GM19035 (cell line): ENCODE results near the gene PARN.

Source experiments
- ATAC-seq: cut with Tn5 transposase; IDR thresholded peaks from one replicate; pipeline ENCODE4 v1.9.1; 2021; ENCODE audit not compliant: unreplicated experiment

PARN gene

DNA sequence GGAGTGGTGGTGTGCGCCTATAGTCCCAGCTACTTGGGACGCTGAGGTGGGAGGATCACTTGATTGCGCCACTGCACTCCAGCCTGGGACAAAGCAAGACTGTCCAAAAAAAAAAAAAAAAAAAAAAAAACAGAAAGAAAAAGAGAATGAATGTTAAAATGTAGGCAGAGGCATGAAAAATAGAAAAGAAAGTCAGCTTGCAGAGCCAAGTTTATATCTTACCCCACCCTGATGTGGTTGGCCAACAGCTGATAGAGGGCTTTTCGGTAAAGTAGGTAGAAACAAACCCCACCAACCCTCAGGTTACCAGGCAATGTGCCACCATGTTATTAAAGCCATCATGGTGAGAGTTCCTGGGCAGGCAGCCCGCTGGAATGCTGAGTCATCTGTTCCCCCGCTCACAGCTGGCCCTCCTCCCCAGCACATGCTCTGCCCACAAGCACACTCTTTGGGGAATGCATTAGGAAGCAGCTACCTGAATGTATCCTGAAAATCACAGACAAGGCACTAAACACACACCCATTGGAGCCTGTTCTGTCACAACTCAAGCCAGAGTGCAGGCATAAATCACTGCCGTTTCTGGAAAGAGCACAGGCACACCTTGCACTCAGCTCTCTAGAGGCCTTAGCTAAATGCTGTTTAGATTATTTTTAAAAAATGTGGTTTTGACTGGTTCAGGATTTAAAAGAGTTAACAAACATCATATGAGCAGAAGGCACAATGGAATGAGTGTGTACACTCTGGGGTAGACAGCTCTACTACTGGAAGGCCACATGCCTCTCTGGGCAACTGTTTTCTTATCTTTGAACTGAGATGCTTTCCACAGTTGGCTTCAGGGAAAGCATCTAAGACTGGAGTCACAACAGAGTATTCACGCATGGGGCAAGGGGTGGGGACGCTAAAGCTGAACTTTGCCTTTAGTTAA lies 128.5 kb downstream of the PARN start:
- ATAC-seq = no peak

DNA sequence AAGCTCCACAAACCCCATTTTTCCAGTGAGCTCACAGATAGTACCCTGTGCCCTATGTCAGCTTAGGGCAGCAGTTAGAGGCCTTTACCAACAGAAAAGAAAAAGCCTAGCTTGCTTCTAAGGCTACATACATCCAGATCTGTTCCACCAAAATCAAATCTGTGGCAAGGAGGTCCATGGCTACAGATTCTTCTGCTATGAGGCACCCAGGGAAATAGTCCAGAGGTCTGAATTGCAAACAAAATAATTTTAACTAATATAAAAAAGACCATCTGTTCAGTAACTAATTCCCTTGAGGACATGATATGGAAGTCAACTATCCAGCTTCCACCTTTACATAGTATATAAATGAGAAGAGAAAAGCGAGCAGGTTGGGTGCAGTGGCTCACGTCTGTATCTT lies 129.3 kb downstream of the PARN start:
- no peak for ATAC-seq

DNA sequence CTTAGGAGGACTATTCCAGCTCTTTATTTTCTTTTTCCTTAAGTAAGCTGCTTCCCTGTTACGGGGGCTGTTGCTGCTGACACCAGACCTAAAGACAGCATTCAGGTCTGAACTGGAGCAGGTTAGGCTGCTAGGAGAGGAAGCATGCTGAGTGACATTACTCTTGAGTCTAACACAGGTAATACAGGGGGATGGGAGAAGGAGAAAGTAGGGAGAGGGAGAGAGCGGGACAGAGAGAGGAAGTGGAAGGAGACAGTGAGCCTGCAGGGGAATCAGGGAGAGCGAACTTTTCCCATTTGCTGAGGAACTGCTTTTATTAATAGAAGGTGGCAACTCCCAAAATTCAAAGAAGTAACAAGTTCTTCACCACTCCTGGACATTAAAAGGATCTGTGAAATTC lies 130.9 kb downstream of the PARN start:
- no peak for ATAC-seq

DNA sequence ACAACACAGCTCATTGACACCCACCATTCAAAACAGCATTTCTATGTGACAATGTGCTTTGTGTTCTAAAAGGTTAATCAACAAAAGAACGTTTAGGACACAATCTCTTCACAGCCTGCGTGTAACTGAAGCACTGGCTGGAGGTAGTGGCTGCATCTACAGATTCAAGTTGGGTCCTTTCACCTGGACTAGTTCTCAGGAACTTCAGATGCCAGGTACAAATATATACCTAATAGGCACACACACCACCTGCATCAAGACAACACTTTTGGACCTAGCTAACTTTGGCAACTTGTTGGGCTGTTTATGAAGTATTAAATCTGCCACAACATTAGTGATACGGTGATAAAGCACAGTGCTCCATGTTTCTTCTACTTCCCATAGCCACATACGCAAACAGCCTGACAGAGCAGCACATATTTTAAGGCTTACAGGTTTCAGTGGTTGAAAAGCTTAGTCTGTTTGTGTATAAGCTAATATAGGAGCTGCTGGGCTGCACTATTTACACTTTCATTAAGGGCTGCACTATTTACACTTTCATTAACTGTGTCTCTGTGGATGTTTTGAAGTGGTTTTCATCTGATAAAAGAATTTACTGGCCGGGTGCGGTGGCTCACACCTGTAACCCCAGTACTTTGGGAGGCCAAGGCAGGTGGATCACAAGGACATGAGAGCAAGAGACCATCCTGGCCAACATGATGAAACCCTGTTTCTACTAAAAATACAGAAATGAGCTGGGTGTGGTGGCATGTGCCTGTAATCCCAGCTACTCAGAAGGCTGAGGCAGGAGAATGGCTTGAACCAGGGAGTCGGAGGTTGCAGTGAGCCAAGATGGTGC lies 132.6 kb downstream of the PARN start:
- no peak for ATAC-seq

DNA sequence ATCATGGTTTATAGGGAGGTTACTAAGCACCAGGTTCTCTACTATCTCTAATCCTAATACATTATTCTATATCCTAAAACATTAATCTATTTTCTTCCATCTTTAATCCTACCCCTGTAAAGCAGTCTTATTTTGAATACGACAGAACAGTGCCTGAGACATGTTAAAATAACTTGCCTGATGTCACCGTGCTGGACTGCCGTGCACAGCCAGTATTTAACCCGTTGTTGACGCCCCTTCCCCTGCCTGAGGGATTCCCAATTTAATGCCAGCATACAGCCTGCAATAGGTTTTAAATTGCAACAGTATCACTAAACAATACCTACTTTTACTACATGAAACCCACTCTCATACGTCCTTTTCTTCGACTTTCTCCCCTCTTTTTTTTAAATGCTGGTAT lies 133.3 kb downstream of the PARN start:
- ATAC-seq = no peak

DNA sequence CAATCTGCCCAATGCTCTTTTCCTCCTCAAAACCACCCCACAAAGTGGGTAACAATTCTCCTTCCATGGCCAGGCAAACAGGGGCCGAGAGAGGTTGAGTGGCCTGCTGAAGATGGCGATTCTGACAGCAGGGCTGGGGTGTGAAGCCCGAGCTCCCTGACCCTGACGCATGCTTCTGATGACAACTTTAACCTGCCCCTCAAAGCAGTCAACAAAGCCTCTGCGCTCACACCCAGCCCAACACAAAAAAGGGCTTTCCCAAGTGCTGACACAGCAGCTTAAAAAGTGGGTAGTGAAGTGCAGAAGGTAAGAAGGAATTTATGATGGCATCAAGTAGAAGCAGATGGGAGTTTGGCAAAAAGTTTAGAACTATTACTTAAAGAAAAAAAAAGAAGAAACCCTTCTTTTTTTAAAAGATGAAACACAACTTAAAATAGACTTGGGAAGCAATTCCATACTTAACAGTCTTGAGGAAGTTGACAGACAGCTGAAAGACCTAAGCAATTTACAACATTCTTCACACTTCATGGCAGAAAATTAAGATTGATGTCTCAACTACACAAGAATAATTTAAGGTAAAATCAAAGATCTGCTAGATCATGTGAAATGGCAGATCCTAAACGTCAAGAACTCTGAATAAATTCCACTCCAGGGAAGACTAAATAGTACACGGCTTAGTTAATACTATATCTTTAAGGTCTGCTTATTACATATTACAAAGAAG lies 133.9 kb downstream of the PARN start:
- no peak for ATAC-seq

DNA sequence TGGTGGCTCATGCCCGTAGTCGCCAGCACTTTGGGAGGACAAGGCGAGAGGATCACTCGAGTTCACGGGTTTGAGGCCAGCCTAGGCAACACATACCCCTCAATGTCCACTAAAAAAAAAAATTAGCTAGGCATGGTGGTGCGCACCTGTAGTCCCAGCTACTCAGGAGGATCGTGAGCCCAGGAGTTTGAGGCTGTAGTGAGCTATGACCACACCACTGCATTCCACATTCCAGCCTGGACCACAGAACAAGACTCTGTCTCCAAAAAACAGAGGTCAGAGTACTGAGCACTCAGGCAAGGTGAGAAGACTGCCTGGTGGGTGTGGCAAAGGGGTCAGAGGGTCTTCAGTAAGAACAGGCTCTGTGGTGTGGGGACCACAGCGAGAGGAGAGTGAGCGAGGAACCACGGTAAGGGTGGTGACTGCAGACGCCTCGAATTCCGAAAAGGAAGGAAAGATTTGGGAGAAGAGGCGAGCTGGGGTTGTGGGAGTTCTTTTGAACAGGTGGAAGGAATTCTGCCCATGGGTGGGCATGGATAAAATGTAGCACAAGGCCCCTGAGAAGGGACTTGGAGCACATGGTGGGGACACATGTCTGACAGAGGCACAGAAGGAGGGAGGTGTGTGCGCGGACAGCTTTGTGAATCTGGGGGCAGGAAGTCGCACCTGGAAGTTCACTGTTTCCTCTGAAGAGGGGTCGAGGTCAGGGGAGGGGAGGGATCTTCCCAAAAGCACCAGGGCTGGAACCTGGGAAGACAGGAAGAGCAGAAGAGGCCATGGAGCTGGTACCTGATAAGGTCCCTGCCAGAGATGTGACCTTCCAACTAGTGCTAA lies 134.6 kb downstream of the PARN start:
- ATAC-seq = no peak

DNA sequence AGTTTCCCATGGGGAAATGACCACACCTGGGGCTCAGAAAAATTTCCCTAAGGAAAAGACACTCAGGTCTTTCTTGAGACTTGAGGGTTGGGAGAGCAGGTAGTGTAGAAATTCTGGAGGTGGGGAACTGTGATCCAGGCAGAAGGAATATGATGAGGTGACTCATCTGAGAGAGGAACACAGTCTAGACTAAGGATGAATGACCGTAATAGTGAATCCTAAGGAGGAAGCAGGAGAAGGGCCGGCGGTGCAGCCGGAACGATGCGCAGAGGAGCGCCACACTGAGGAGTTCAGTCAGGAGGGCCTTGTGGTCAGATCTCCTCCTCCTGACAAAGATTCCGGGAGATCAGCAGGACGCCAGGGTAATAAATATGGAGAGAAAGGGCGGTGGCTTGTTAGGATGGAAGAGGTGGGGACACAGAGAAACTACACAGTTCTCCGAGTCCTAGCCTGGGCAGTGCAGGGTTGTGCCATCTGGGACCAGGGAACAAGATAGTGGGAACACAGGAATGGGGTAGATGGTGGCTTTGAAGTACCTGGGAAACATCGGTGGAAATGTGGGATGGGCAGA lies 135.6 kb downstream of the PARN start:
- ATAC-seq = no peak

DNA sequence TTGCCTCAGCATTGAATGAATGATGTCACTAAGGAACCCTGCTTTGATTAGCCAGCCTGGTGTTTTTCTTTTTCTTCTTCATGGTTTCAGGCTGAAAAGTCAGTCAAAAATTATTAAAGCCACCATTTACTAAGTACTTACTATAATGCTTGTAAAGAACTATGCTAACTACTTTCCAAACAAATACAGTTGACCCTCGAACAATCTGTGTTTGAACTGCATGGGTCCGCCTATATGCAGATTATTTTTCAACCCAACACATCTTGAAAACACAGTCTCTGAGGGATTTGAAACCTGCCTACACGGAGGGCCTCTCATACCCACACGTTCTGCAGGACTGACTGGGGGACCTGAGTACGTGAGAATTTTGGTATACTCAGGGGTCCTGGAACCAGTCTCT lies 136.3 kb downstream of the PARN start:
- no peak for ATAC-seq

DNA sequence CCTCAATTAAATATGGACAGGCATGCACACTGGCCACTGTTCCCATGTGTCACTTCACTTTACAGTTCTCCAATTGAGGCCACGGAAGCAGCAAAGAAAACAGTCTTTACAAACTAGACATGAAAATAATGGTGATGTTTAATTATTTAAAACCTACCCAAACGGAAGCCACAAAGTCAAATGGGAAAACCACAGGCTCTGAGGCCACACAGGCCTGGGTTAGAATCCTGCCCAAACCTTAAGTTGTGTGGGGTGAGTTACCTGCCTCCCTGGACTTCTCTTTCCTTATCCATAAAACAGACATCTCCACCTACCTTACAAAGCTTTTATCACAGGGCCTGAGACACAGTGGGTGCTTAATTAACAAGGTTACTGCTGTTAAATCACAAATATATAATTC lies 137.4 kb downstream of the PARN start:
- ATAC-seq = no peak

DNA sequence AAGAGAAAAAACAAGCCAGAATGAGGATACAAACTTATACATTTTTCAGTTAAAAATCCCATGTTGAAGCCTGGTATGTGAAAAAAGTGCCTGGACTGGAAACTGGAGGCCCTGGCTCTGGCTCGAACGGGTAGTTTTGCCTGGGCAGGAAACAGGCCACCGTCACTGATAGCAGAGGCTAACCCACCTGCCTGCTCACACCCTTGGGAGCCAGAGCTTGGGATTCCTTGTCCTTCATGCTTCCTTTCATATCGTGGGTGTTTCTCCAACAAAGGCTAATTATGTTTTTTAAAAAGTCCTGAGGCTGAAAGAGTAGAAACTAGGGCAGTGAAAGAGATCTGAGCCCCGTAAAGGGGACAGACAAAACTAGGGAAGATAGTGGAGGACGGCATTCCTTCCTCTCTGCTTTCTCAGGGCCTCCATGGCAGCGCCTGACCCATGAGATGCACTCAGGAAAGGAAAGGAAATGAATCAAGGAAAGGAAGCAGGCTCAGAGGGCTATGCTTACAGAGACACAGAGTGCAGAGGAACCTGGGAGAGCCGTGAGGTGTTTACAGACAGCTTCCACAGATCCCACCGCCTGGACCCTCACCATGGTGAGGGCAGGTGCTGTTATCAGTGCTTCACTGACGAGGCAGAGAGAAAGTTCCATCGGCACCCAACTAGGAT lies 138.1 kb downstream of the PARN start:
- ATAC-seq = no peak

DNA sequence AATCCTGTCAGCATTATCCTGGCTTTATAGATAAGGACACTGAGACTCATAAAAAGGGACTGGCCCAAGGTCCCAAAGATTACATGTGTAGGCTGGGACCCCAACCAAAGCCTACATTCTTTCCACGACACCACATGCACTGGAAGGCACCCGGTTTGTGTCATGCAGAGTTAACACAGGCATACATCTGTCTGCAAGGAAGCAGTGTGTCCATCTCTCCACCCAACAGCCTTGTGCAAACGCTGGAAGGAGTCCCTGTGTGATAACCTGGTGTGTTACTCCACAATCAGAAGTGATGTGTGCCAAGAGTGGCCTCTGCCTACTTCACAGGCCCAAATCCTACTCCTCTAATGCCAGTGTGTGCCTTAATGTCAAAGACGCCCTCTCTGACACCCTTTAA lies 139.8 kb downstream of the PARN start:
- no peak for ATAC-seq

DNA sequence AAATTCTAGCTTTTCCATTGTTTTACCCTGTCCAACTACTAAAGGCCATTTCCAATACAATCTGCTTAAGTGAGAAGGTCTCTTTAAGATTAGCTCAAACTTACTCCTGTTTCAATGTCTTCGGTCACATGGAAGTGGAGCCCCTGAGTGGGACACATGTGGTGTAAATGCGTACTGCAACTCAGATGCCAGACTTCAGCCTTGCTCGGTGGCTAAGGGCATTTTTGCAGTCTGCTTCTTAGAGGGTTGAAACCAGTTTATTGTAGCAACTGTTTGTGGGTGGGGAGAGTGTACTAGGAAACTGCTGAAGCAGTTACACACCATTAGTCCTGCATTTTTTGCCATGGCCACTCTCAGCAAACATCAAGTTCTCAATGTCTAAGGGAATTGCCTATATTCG lies 140.6 kb downstream of the PARN start:
- no peak for ATAC-seq

DNA sequence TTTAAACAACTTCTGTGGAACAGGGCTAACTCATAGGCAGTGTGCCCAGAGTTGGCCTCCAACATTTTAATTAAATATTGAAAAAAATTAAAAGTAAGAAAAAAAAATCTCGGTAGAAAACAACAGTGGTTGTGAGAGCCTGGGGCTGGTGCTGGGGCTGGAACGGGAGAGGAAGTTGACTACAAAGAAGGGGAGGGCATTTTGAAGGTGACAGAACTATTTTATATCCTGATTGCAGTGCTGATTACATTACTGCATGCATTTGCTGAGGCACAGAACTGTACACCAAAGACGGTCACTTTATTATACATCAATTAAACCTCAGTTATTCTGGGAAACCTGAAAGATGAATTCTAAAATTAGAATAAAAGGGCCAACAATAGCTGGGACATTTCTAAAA lies 142.5 kb downstream of the PARN start:
- no peak for ATAC-seq

DNA sequence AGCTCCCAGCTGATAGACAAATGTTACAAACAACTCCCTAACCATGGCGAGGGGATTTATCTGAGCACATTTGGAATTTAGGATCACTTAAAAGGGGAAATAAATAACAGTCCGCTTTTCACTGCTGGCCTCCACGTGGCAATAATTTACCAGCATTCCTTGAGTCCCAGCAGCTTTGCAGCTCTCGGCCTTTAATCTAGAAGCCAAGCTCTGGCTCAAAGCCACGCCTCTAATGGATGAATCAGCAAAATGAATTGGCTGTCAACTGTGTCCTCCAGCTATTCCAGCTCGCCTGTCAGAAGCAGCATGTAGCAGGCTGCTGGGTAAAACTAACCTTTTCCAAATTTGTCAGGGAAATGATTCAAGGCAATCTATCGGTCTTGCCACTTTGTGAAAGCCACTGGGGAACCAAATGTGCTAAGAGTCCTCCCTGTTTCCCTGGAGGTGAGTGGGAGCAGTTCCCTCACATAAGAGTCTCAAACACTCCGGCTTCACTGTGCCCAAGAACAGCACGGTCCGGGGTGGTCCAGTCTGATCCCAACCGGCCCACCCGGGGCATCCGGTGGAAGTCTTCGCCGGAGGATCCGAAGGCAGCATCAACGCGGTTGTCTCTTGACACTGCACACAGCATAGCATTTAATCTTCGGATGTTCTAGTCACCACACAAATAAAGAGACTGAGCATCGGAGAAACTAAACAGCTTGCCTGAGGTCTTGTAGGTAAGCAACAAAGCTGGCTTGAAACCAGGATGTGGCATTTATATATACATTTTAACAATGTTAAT lies 143.3 kb downstream of the PARN start:
- ATAC-seq = no peak

DNA sequence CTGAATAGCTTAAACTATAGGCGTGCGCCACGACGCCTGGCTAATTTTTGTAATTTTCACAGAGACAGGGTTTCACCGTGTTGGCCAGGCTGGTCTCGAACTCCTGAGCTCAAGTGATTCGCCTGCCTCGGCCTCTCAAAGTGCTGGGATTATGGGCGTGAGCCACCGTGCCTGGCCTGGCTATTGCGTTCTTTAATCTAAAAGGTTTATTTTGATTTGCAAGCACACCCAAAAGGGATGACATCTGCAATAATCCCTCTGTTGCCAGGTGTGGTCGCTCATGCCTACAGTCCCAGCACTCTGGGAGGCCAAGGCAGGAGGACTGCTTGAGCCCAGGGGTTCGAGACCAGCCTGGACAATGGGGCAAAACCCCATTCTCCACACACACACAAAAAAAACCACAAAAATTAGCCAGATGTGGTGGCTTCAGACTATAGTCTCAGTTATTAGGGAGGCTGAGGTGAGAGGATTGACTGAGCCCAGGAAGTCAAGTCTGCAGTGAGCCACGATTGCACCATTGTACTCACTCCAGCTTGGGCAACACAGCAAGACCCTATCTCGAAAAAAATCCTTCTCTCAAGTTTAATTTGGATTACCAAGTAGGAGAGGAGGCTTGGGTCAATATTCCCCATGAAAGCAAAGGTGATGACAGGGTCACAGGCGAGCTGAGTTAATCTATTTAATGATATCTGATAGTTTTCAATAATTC lies 144.1 kb downstream of the PARN start:
- no peak for ATAC-seq

DNA sequence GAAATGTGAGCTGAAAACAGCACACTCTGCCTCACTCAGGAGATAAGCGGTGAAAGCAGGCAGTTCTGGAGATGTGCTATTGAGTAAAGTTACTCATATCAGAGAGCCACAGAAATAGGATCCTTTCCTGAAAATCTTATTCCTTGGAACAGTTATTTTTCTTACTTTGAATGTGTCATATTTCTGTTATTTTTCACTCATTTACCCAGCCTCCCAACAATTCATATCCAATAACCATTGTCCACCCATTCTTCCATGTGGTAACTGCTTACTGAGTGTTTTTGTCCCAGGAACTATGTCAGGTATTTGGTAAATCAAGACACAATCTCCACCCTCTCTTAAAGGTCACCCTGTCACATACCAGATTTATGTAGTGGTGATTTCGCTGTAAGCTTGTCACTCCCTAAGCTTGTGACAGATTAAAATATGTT lies 144.9 kb downstream of the PARN start:
- no peak for ATAC-seq

DNA sequence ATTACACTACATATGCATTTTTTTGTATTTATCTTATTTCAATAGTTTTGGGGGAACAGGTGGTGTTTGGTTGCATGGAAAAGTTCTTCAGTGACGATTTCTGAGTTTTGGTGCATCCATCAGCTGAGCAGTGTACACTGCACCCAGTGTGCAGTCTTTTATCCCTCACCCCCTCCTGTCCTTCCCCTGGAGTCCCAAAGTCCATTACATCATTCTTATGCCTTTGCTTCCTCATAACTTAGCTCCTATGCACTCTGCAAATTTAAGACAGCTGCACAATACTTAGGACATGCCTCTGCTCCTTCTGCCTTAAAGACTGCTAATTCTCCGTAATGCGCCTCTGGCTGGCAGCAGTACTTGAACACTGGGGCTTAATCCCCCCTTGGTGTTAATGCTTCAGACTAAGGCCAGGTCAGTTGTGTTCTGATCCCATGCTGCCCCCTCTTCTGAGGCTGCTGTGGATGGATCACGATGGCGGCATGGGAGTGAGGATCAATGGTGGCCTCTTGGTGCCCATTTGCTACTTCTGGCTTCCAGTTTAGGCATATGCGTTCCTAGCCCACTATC lies 146.2 kb downstream of the PARN start:
- ATAC-seq = no peak
